ES-I3 (cell line): ENCODE data around the gene PPY.
"Not testable (repeated sequence)": the region's sequence is repeated elsewhere in the genome, so short reads cannot be mapped to it uniquely, and the experiment has no call there.

Experiments used
- H3K36me3 ChIP-seq: 2 replicates; pipeline ENCODE4 v1.6.1; 2013; ENCODE audit warnings: mild to moderate bottlenecking, low read length, control low read depth, moderate library complexity; ENCODE audit not compliant: insufficient read depth
- H3K4me1 ChIP-seq: 2 replicates; pipeline ENCODE4 v1.6.1; 2013; ENCODE audit warnings: mild to moderate bottlenecking, control low read depth, low read length; ENCODE audit not compliant: insufficient read depth
- H3K9ac ChIP-seq: 2 replicates; pipeline ENCODE4 v1.6.1; 2013; ENCODE audit warnings: low read depth, mild to moderate bottlenecking, low read length, moderate library complexity
- H3K9me3 ChIP-seq: 2 replicates; pipeline ENCODE4 v1.6.1; 2013; ENCODE audit warnings: mild to moderate bottlenecking, low read length, moderate library complexity; ENCODE audit not compliant: control insufficient read depth, insufficient read depth

PPY gene

GRCh38 chr17:43931062-43931571 is 11.2 kb downstream of the PPY start:
- Histone ChIP-seq H3K9me3 (no peaks in the 10 kb centered on the region), H3K4me1 (peaks cover 13% of the 10 kb centered on the region; the same call in 1 of the 2 replicates), H3K9ac (no peak overlapping the region), H3K36me3 (no peaks in the 10 kb centered on the region)

GRCh38 chr17:43928609-43929008 is 13.7 kb downstream of the PPY start:
- 0 out of 2 replicates have a peak, but pooled peaks cover 10% of the 10 kb centered on the region for H3K4me1 ChIP-seq
- H3K36me3 ChIP-seq = no peaks in the 10 kb centered on the region
- no peak overlapping the region for H3K9ac ChIP-seq
- H3K9me3 ChIP-seq = no peaks in the 10 kb centered on the region

GRCh38 chr17:43927929-43928328 is 14.3 kb downstream of the PPY start:
- H3K4me1 ChIP-seq, H3K36me3 ChIP-seq, H3K9me3 ChIP-seq: not testable (repeated sequence)
- H3K9ac ChIP-seq = peak overlapping the region; percentile 53; the same call in 1 of the 2 replicates

- H3K4me1 ChIP-seq = 0 out of 2 replicates have a peak, but pooled peaks cover 10% of the 10 kb centered on the region
- peak overlapping the region; percentile 53; the same call in 1 of the 2 replicates for H3K9ac ChIP-seq
- H3K9me3 ChIP-seq = no peaks in the 10 kb centered on the region
- no peaks in the 10 kb centered on the region for H3K36me3 ChIP-seq
Observed at GRCh38 chr17:43927060-43927864, 15.0 kb downstream of the PPY start.

- Histone ChIP-seq H3K36me3 (no peaks in the 10 kb centered on the region), H3K9me3 (no peaks in the 10 kb centered on the region), H3K4me1 (0 out of 2 replicates have a peak, but pooled peaks cover 10% of the 10 kb centered on the region), H3K9ac (no peak overlapping the region)
Observed at GRCh38 chr17:43924558-43924957, 17.7 kb downstream of the PPY start.

GRCh38 chr17:43920500-43921095 is 21.7 kb downstream of the PPY start:
- no peaks in the 10 kb centered on the region for H3K9me3 ChIP-seq

GRCh38 chr17:43918026-43918389 is 24.3 kb downstream of the PPY start:
- H3K9ac ChIP-seq = no peak overlapping the region; the same call in 1 of the 2 replicates

More at GRCh38 chr17:43920500-43921095, 21.7 kb downstream of the PPY start:
- Histone ChIP-seq H3K36me3 (no peaks in the 10 kb centered on the region), H3K4me1 (peaks cover 3% of the 10 kb centered on the region; the same call in 1 of the 2 replicates), H3K9ac (no peak overlapping the region)

GRCh38 chr17:43917348-43918025 is 24.8 kb downstream of the PPY start:
- Histone ChIP-seq H3K9ac (peak overlapping the region; percentile 32; the same call in 1 of the 2 replicates), H3K9me3 (no peaks in the 10 kb centered on the region), H3K36me3 (no peaks in the 10 kb centered on the region), H3K4me1 (peaks cover 4% of the 10 kb centered on the region; the same call in 1 of the 2 replicates)

More at GRCh38 chr17:43918026-43918389, 24.3 kb downstream of the PPY start:
- Histone ChIP-seq H3K4me1 (peaks cover 4% of the 10 kb centered on the region; the same call in 1 of the 2 replicates), H3K36me3 (no peaks in the 10 kb centered on the region), H3K9me3 (no peaks in the 10 kb centered on the region)

GRCh38 chr17:43917016-43917347 is 25.3 kb downstream of the PPY start:
- H3K36me3 ChIP-seq = no peaks in the 10 kb centered on the region
- H3K9ac ChIP-seq = peak overlapping the region; percentile 32; the same call in 1 of the 2 replicates
- H3K4me1 ChIP-seq = peaks cover 4% of the 10 kb centered on the region; the same call in 1 of the 2 replicates
- no peaks in the 10 kb centered on the region for H3K9me3 ChIP-seq

GRCh38 chr17:43916385-43916784 is 25.9 kb downstream of the PPY start:
- H3K36me3 ChIP-seq = no peaks in the 10 kb centered on the region
- H3K9ac ChIP-seq = no peak overlapping the region

GRCh38 chr17:43915559-43915958 is 26.7 kb downstream of the PPY start:
- Histone ChIP-seq H3K4me1 (peaks cover 4% of the 10 kb centered on the region; the same call in 1 of the 2 replicates), H3K9me3 (no peaks in the 10 kb centered on the region)

More at GRCh38 chr17:43916385-43916784, 25.9 kb downstream of the PPY start:
- Histone ChIP-seq H3K9me3 (no peaks in the 10 kb centered on the region), H3K4me1 (peaks cover 4% of the 10 kb centered on the region; the same call in 1 of the 2 replicates)

GRCh38 chr17:43914451-43914850 is 27.8 kb downstream of the PPY start:
- Histone ChIP-seq H3K9ac (no peak overlapping the region), H3K36me3 (no peaks in the 10 kb centered on the region), H3K9me3 (no peaks in the 10 kb centered on the region), H3K4me1 (peaks cover 4% of the 10 kb centered on the region; the same call in 1 of the 2 replicates)

More at GRCh38 chr17:43915559-43915958, 26.7 kb downstream of the PPY start:
- no peaks in the 10 kb centered on the region for H3K36me3 ChIP-seq
- no peak overlapping the region for H3K9ac ChIP-seq

- peaks cover 4% of the 10 kb centered on the region; the same call in 1 of the 2 replicates for H3K4me1 ChIP-seq
- no peaks in the 10 kb centered on the region for H3K9me3 ChIP-seq
- H3K36me3 ChIP-seq = no peaks in the 10 kb centered on the region
- no peak overlapping the region for H3K9ac ChIP-seq
Observed at GRCh38 chr17:43913584-43913983, 28.7 kb downstream of the PPY start.

GRCh38 chr17:43912635-43913304 is 29.5 kb downstream of the PPY start:
- Histone ChIP-seq H3K36me3 (no peaks in the 10 kb centered on the region), H3K4me1 (peaks cover 4% of the 10 kb centered on the region), H3K9me3 (no peaks in the 10 kb centered on the region), H3K9ac (no peak overlapping the region)
